Prostate gland (tissue), 2 donors: ENCODE measurements around the gene C1orf105. TPM values are rescaled to one million over a fixed set of nuclear protein-coding genes. Genes with fewer than 3 reads are reported as not detected.

Experiments
- DNase-seq: peaks from one replicate; pipeline ENCODE4 v3.0.0-alpha.2; 2019; ENCODE audit warnings: low spot score
- H3K27ac ChIP-seq, 2 donors: fragments of 200-600 bp; sonication (generic); 2 replicates each; pipeline ENCODE4 v1.5.1; 2017 to 2019
- H3K27me3 ChIP-seq: fragments of 200-600 bp; sonication (generic); replicated peaks from 2 replicates; pipeline ENCODE4 v1.5.1; 2019; ENCODE audit not compliant: insufficient read depth
- H3K36me3 ChIP-seq, 2 donors: fragments of 200-600 bp; sonication (generic); 1 replicate in 1 of 2; 2 replicates in 1 of 2; pipeline versions ENCODE4 v1.5.1 to v1.8.1; 2017 to 2019
- H3K4me1 ChIP-seq: fragments of 200-600 bp; sonication (generic); replicated peaks from 2 replicates; pipeline ENCODE4 v1.5.1; 2019
- H3K4me3 ChIP-seq, 2 donors: fragments of 200-600 bp; sonication (generic); 2 replicates each; pipeline ENCODE4 v1.5.1; 2017 to 2019
- H3K9me3 ChIP-seq: fragments of 200-600 bp; sonication (generic); 2 replicates; pipeline ENCODE4 v1.5.1; 2017
- POLR2A ChIP-seq: fragments of 450-650 bp; IDR thresholded peaks from one replicate; pipeline ENCODE4 v1.6.1; 2016; ENCODE audit warnings: antibody characterized with exemption, mild to moderate bottlenecking
- POLR2AphosphoS5 ChIP-seq: sonication (generic); formaldehyde crosslinking; IDR thresholded peaks from one replicate; pipeline ENCODE4 v1.6.1; 2017; ENCODE audit warnings: antibody characterized with exemption
- WGBS: methylation state at CpG from one replicate; pipeline ENCODE4 v1.1.5; 2018; 5-methylcytosine and 5-hydroxymethylcytosine counted together
- intact Hi-C: fragments of 100-400 bp; cut with DNase I; formaldehyde crosslinking; loops from one replicate; pipeline ENCODE4 v1.14.2; 2022
- total RNA-seq, 2 donors: library from RNA; depleted of rRNA; stranded (reverse); fragments of >200 nt; gene quantifications; one replicate each; pipeline ENCODE4 v1.1.0, GENCODE V29; 2016
- TF ChIP-seq, protein P1 (sequence below), 4 experiments: fragments of 200-600 bp in 2 of 4; fragments of 450-650 bp in 2 of 4; sonication (generic) in 2 of 4; IDR thresholded peaks; 1 replicate in 3 of 4; 2 replicates in 1 of 4; pipeline ENCODE4 v1.5.1; 2016 to 2019; ENCODE audit warnings: antibody characterized with exemption in 4 of 4, mild to moderate bottlenecking in 2 of 4, moderate library complexity in 2 of 4

The C1orf105 gene
- total RNA-seq, 2 donors from 2014 or later = 0.36 to 1.4 TPM

DNA sequence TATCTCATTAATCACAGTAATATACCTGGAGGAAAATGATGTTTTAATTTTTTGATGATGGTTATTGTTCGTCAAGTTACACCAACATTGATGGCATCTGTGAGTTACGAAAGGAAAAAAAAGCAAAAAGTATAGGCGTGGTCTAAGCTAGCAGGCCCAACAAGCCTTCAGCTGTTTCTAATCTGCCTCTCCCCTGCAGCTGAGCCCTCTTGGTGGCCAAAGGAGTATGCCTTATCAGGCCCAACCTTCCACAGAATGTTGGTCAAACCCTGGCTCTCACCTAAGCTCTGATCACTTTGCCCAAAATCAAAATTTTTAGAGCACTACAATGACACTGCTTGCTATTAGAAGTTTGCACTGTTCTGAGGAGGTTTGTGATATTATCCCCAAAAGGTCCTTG lies 4.9 kb downstream of the C1orf105 start:
- intact Hi-C loops = loop anchor here (10.0 kb wide), 1 partner anchor 421 kb away; no protein-coding TSS in a partner anchor
- TF ChIP-seq, protein P1, sequence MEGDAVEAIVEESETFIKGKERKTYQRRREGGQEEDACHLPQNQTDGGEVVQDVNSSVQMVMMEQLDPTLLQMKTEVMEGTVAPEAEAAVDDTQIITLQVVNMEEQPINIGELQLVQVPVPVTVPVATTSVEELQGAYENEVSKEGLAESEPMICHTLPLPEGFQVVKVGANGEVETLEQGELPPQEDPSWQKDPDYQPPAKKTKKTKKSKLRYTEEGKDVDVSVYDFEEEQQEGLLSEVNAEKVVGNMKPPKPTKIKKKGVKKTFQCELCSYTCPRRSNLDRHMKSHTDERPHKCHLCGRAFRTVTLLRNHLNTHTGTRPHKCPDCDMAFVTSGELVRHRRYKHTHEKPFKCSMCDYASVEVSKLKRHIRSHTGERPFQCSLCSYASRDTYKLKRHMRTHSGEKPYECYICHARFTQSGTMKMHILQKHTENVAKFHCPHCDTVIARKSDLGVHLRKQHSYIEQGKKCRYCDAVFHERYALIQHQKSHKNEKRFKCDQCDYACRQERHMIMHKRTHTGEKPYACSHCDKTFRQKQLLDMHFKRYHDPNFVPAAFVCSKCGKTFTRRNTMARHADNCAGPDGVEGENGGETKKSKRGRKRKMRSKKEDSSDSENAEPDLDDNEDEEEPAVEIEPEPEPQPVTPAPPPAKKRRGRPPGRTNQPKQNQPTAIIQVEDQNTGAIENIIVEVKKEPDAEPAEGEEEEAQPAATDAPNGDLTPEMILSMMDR (IDR thresholded peaks at IDR 0.05) = no peak
- TF ChIP-seq POLR2A (no peak), POLR2AphosphoS5 (no peak)
- Histone ChIP-seq H3K9me3 (no peaks in the 10 kb centered on the region), H3K36me3 (no peaks in the 10 kb centered on the region), H3K4me3 (no peak overlapping the region), H3K27me3 (no peaks in the 10 kb centered on the region), H3K27ac (no peak overlapping the region), H3K4me1 (no peaks in the 10 kb centered on the region)
- no peak for DNase-seq
- WGBS = 87% methylated on average over 3 of the region's 3 CpGs

DNA sequence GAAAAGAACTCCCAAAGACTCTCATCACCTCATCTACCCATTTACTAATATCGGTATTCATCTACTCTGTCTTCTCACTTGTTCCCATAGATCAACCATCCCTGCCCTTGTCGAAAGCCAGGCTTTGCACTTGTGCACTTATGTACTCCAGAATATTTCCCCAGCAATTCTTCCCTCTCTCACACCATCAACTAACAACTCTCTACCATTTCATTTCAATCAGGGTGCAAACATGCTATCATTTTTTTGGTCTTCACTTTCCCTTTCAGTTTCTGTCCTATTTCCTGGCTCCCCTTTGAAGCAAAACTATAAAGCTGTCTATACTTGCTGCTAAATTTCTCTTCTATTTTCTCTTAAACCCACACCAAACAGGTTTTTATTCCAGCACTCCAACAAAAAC lies 6.7 kb downstream of the C1orf105 start:
- H3K27me3 ChIP-seq = no peaks in the 10 kb centered on the region
- WGBS = 77% methylated on average over 2 of the region's 2 CpGs

DNA sequence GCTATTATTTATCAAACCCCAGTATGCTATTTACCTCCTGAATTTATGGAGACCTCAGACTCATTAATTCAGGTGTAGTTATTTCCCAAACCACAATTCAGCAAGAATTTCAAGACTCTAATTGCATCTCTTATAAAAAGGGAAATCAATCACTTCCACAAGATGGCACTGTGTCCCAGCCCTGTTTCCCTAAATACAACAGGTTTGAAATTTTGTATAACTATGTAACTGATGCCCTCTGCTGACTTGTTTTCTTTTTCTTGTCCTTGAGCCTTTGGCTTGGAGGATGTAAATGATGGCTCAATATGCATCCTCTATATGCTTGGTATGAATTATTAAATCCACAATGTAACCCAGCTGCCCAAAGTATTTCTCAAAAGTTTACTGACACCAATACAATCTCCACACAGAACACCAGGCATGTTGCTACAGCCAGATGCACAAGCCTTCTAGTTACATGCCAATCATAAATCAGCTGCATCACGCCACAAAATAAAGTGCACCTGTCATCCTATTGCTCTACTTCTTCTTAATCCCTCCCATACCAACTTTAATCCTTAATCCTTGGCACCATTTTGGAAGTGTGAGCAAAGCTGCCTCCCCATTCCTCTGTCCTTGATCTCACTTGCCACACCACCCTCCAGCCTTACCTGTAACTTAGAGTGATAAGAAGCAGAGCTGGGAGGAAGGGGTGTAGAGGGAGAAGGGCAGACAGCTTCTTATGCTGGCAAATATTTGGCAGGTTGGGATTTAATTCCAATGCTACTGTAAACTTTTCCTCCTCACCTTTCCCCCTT lies 9.0 kb downstream of the C1orf105 start:
- no peaks in the 10 kb centered on the region for H3K36me3 ChIP-seq
- H3K9me3 ChIP-seq = no peaks in the 10 kb centered on the region
- intact Hi-C loops = loop anchor here (10.0 kb wide), 1 partner anchor 425 kb away; no protein-coding TSS in a partner anchor
- WGBS = 52% methylated on average over 1 of the region's 1 CpG
- H3K4me3 ChIP-seq = no peak overlapping the region
- no peak overlapping the region for H3K27ac ChIP-seq
- TF ChIP-seq, protein P1 (IDR thresholded peaks at IDR 0.05) = peak; percentile 29 to 85 (median 82)
- TF ChIP-seq POLR2AphosphoS5 = no peak
- H3K27me3 ChIP-seq = no peaks in the 10 kb centered on the region
- no peaks in the 10 kb centered on the region for H3K4me1 ChIP-seq
- peak; percentile 55 for DNase-seq

More for the DNA sequence above, 6.7 kb downstream of the C1orf105 start:
- H3K9me3 ChIP-seq = no peaks in the 10 kb centered on the region
- H3K4me3 ChIP-seq = no peak overlapping the region
- H3K36me3 ChIP-seq = no peaks in the 10 kb centered on the region
- TF ChIP-seq POLR2AphosphoS5 (no peak), POLR2A (no peak)
- TF ChIP-seq, protein P1 (IDR thresholded peaks at IDR 0.05) = no peak
- intact Hi-C loops = loop anchor here (10.0 kb wide), 1 partner anchor 422 kb away; no protein-coding TSS in a partner anchor
- DNase-seq = no peak
- H3K27ac ChIP-seq = no peak overlapping the region
- H3K4me1 ChIP-seq = no peaks in the 10 kb centered on the region

DNA sequence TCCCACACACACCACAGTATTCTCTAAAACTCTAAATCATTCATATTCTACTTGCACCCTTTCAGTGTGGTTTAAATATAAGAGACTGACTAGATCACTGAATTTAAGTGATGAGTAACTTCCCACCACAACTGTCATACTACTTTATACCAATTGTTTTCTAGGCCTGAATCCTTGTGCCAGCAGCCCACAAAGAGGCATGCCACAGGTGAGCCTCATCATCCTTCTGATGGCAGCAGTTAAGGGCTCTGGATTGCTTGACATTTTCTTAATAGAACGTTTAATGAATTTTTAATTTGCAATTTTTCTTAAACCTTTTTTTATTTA lies 9.6 kb downstream of the C1orf105 start:
- Histone ChIP-seq H3K36me3 (no peaks in the 10 kb centered on the region), H3K27me3 (no peaks in the 10 kb centered on the region), H3K9me3 (no peaks in the 10 kb centered on the region), H3K27ac (no peak overlapping the region), H3K4me3 (no peak overlapping the region), H3K4me1 (no peaks in the 10 kb centered on the region)
- TF ChIP-seq POLR2A (no peak), POLR2AphosphoS5 (no peak)
- TF ChIP-seq, protein P1 (IDR thresholded peaks at IDR 0.05) = no peak
- WGBS = 67% methylated on average over 1 of the region's 1 CpG
- intact Hi-C loops = no loop called here
- no peak for DNase-seq

DNA sequence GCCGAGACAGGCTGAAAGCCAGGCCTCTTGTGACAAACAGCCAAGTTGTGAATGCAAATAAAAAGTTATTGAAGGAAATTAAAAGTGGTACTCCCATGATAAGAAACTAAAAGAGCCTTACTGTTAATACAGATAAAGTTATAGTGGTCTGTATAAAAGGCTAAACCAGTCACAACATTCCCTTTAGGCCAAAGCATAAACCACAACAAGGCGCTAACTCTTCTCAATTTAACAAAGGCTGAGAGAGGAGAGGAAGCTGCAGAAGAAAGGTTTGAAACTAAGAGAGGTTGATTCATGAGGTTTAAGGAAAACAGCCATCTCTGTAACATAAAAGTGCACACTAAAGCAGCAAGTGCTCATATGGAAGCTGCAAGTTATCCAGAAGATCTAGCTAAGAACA lies 10.7 kb downstream of the C1orf105 start:
- no peak for TF ChIP-seq POLR2AphosphoS5
- TF ChIP-seq, protein P1 (IDR thresholded peaks at IDR 0.05) = no peak
- no peak overlapping the region for H3K4me3 ChIP-seq
- H3K4me1 ChIP-seq = no peaks in the 10 kb centered on the region
- intact Hi-C loops = no loop called here
- H3K9me3 ChIP-seq = no peaks in the 10 kb centered on the region
- no peak for DNase-seq
- WGBS = 69% methylated on average over 2 of the region's 2 CpGs
- H3K27me3 ChIP-seq = no peaks in the 10 kb centered on the region
- H3K27ac ChIP-seq = peak overlapping the region in 1 of 2 donors; percentile 74
- H3K36me3 ChIP-seq = no peaks in the 10 kb centered on the region
